GM03348 (cell line): ENCODE data around the gene SPDYE16.
"Not testable (repeated sequence)": the region's sequence is repeated elsewhere in the genome, so short reads cannot be mapped to it uniquely, and the experiment has no call there.

Experiments used
- DNase-seq: peaks from one replicate; pipeline ENCODE4 v3.0.0; 2012; ENCODE audit warnings: low spot score

The SPDYE16 gene

DNA sequence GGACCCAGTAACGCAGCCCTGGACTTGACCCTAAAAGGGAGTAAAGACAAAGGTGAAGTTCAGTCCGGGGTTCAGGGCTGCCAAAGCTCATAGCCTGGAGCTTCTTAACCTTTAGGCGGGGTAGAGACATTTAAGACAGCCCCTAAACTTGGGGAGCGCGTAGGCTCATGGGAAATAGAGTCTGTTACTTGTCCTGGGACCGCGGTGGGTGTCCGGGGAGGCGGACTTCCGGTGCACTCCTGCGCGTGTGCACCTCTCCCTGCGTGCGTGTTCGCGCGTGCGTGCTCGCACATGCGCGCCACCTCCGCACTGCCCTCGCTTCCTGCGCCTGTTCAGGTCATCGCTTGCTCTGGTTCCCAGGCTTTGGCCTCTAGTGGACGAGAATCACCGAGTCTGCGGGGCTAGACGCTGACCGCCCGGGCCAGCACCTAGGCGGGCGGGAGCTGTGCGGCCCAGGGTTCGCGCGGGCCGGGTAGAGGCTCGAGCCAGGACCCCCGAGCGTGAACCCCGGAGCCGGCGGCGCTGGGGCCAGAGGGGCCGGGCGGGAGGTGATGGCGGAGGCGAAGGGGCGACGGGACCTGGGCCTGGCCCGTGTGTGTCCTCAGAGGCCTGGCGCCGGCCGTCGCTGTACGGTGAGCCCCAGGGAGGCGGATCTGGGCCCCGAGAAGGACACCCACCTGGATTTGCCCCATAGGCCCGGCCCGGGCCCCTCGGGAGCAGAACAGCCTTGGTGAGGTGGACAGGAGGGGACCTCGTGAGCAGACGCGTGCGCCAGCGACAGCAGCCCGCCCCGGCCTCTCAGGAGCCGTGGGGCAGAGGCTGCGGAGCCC, 6.1 kb upstream of the SPDYE16 start:
- peak; percentile 88 for DNase-seq

DNA sequence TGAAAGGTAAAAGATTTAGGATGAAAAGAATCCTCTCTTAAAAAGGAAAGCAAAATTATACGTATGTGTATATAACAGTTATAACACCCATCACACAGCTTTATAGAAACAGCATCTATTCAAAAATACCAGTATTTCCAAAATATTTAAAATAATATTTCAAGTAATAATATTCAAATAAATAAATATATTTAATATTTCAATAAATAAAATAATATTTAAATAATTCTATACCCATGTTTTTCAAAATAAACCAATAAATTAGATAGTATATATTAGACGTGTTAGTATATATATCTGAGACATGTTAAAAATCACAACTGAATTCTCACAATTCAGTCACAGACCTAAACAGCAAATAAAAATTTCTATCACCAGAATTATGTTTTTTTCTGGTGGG, 11.5 kb downstream of the SPDYE16 start:
- not testable (repeated sequence) for DNase-seq

- DNase-seq = not testable (repeated sequence)
Observed at GRCh38 chr7:76526183-76526582, 16.9 kb downstream of the SPDYE16 start.

DNA sequence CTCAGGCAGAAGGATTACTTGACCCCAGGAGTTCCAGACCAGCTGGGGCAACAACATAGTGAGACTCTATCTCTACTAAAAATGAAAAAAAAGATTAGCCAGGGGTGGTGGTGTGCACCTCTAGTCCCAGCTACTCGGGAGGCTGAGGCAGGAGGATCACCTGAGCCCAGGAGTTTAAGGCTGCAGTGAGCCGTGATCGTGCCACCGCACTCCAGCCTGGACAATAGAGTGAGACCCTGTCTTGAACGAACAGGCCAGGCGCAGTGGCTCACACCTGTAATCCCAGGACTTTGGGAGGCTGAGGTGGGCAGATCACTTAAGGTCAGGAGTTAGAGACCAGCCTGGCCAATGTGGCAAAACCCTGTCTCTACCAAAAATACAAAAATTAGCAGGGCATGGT, 26.2 kb downstream of the SPDYE16 start:
- DNase-seq = not testable (repeated sequence)

GRCh38 chr7:76515999-76516443, 27.1 kb downstream of the SPDYE16 start:
- DNase-seq = no peak

GRCh38 chr7:76514926-76515771, 27.9 kb downstream of the SPDYE16 start:
- peak; percentile 18 for DNase-seq

- DNase-seq = peak; percentile 7
Observed at GRCh38 chr7:76513817-76514799, 29.0 kb downstream of the SPDYE16 start.

GRCh38 chr7:76512941-76513816, 29.9 kb downstream of the SPDYE16 start:
- DNase-seq = peak; percentile 35

- DNase-seq = not testable (repeated sequence)
Observed at GRCh38 chr7:76511911-76512885, 30.9 kb downstream of the SPDYE16 start.

GRCh38 chr7:76511200-76511910, 31.7 kb downstream of the SPDYE16 start:
- not testable (repeated sequence) for DNase-seq

GRCh38 chr7:76509931-76510877, 32.9 kb downstream of the SPDYE16 start, which contains the start of gene UPK3B:
UPK3B (plus strand) TSS chr7:76510552; CDS start chr7:76510653, 101 bp downstream.
- peak; percentile 29 for DNase-seq

- DNase-seq = peak; percentile 2
Observed at GRCh38 chr7:76507723-76508406, 35.2 kb downstream of the SPDYE16 start.

- not testable (repeated sequence) for DNase-seq
Observed at GRCh38 chr7:76506643-76507042, 36.5 kb downstream of the SPDYE16 start.

DNA sequence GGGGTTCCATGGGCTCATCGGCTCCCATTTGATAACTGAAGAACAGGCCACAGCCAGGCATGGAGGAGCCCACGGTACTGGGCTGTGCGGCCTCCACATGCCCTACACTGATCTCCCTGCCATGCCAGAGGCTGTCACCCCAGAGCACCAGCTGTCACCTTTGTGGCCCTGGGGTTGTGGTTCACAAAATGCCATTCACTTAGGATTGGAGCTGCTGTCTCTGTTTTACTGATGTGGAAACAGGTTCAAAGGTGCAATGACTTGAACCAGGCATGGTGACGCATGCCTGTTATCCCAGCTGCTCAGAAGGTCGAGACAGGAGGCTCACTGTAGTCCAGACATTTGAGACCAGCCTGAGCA, 37.0 kb downstream of the SPDYE16 start:
- DNase-seq = peak; percentile 3

DNA sequence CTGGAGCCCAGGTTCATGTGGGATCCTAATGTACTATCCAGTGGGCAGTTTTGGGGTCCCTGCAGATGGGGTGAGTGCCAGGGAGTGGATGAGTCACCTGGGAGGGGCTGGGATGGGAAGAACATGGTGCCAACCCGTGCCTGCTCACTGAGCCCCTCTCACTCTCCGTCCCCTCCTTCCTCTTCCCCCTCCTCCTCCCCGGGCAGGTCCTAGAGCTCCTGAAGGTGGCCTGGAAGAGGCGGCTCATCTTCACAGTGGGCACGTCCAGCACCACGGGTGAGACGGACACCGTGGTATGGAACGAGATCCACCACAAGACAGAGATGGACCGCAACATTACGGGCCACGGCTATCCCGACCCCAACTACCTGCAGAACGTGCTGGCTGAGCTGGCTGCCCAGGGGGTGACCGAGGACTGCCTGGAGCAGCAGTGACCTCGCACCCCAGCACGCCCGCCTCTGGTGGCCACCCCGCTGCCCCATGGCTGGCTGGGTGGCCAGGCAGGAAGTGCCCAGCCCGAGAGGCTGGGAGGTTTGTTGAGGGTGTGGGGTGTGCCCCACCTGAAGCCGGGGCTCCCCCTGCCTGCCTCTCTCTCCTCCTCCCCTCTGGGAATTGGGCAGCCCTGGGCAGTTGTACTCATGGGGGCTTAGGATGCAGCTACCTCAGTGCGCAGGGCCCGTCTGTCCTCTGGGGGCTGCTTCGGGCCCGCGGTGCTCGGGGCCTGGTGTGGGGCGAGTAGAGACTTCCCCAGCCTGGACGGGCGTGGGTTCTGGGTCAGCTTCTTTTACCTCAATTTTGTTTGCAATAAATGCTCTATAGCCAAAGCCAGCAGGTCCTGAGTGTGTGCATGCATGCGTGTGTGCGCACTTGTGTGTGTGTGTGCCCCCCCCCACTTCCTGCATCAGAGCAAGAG, 37.7 kb downstream of the SPDYE16 start:
- peak; percentile 7 for DNase-seq
